Fibroblast of lung (primary cell): ENCODE measurements around the gene SPRR3. TPM values are rescaled to one million over a fixed set of nuclear protein-coding genes. Genes with fewer than 3 reads are reported as not detected.

ENCODE experiments used
- DNase-seq, 2 donors: peaks; one replicate each; pipeline versions ENCODE4 v3.0.0 to v3.0.0-alpha.2; 2010; ENCODE audit warnings: low read depth in 2 of 2
- H2AFZ ChIP-seq: 2 replicates; pipeline ENCODE4 v1.5.1; 2012; ENCODE audit warnings: low read length, control low read depth, inconsistent platforms
- H3K27ac ChIP-seq: 2 replicates; pipeline ENCODE4 v1.5.1; 2011; ENCODE audit warnings: low read length, control low read depth; ENCODE audit not compliant: insufficient read depth
- H3K27me3 ChIP-seq: 2 replicates; pipeline ENCODE4 v1.5.1; 2011; ENCODE audit warnings: mild to moderate bottlenecking, low read length; ENCODE audit not compliant: control insufficient read depth, insufficient read depth
- H3K36me3 ChIP-seq: 2 replicates; pipeline ENCODE4 v1.5.1; 2011; ENCODE audit warnings: low read length; ENCODE audit not compliant: control insufficient read depth, insufficient read depth
- H3K4me1 ChIP-seq: 2 replicates; pipeline ENCODE4 v1.5.1; 2011; ENCODE audit warnings: low read length; ENCODE audit not compliant: control insufficient read depth, insufficient read depth; ENCODE audit errors: extremely low read depth
- H3K4me2 ChIP-seq: 2 replicates; pipeline ENCODE4 v1.5.1; 2011; ENCODE audit warnings: low read length, control low read depth; ENCODE audit not compliant: insufficient read depth; ENCODE audit errors: extremely low read depth
- H3K4me3 ChIP-seq, 4 experiments: fragments of 200-600 bp in 1 of 4; sonication (generic) in 1 of 4; replicated peaks in 1 of 4; 2 replicates each; pipeline ENCODE4 v1.5.1; 2011 to 2016; ENCODE audit warnings: low read length in 4 of 4, low read depth in 3 of 4, mild to moderate bottlenecking in 3 of 4, control low read depth in 2 of 4, inconsistent platforms in 1 of 4, mixed read lengths in 1 of 4; ENCODE audit not compliant: insufficient read depth in 1 of 4; ENCODE audit errors: control extremely low read depth in 1 of 4
- H3K79me2 ChIP-seq: 2 replicates; pipeline ENCODE4 v1.5.1; 2012; ENCODE audit warnings: mild to moderate bottlenecking, low read length, inconsistent platforms; ENCODE audit not compliant: control insufficient read depth, insufficient read depth
- H3K9ac ChIP-seq: 2 replicates; pipeline ENCODE4 v1.5.1; 2011; ENCODE audit warnings: mild to moderate bottlenecking, low read length, control low read depth; ENCODE audit not compliant: insufficient read depth
- H3K9me3 ChIP-seq: 2 replicates; pipeline ENCODE4 v1.5.1; 2012; ENCODE audit warnings: low read depth, low read length; ENCODE audit not compliant: control insufficient read depth, insufficient read depth
- H4K20me1 ChIP-seq: 2 replicates; pipeline ENCODE4 v1.5.1; 2011; ENCODE audit warnings: low read length; ENCODE audit not compliant: control insufficient read depth, insufficient read depth; ENCODE audit errors: extremely low read depth
- CTCF ChIP-seq, 2 donors: IDR thresholded peaks in 1 of 2; conservative IDR thresholded peaks in 1 of 2; 1 replicate in 1 of 2; 2 replicates in 1 of 2; pipeline ENCODE4 v1.5.1; 2011 to 2012; ENCODE audit warnings: low read length in 2 of 2, control low read depth in 1 of 2, inconsistent platforms in 1 of 2, low read depth in 1 of 2, mild to moderate bottlenecking in 1 of 2
- EZH2 ChIP-seq: IDR thresholded peaks from 2 replicates; pipeline ENCODE4 v1.5.1; 2012; ENCODE audit warnings: low read length, control low read depth, mild to moderate bottlenecking; ENCODE audit errors: missing control alignments
- polyA plus RNA-seq, 2 donors: library from polyadenylated mRNA; depleted of rRNA in 1 of 2; stranded (reverse) in 1 of 2; unstranded in 1 of 2; fragments of >200 nt; gene quantifications; 2 replicates each; pipeline ENCODE4 v1.2.1, GENCODE V29; 2011 to 2012; ENCODE audit warnings: missing spikeins in 1 of 2
- total RNA-seq: library from RNA; depleted of rRNA; stranded (reverse); fragments of >200 nt; gene quantifications from 2 replicates; pipeline ENCODE4 v1.2.1, GENCODE V29; 2014

The SPRR3 gene
- total and polyA plus RNA-seq, 2 donors (not counting 1 experiment from before 2014, with no cell fraction given) = not detected

GRCh38 chr1:152972196-152972886 is 29.2 kb upstream of the SPRR3 start:
- Histone ChIP-seq H3K4me3 (no peak overlapping the region), H3K4me1 (no peaks in the 10 kb centered on the region), H2AFZ (no peak overlapping the region), H3K79me2 (no peaks in the 10 kb centered on the region), H3K4me2 (no peak overlapping the region), H3K27me3 (no peaks in the 10 kb centered on the region), H4K20me1 (no peaks in the 10 kb centered on the region), H3K36me3 (no peaks in the 10 kb centered on the region), H3K9ac (no peak overlapping the region), H3K9me3 (no peaks in the 10 kb centered on the region), H3K27ac (no peak overlapping the region)
- DNase-seq = no peak
- TF ChIP-seq CTCF (conservative IDR thresholded peaks at IDR 0.05 in 1 of 2, IDR thresholded peaks at IDR 0.05 in 1 of 2; ENCODE audit: low read depth in 1 of 2, low read length in 2 of 2) (no peak), EZH2 (no peak)

GRCh38 chr1:152976688-152977087 is 24.9 kb upstream of the SPRR3 start:
- Histone ChIP-seq H3K79me2 (no peaks in the 10 kb centered on the region), H3K4me3 (no peak overlapping the region), H3K4me1 (no peaks in the 10 kb centered on the region), H3K27me3 (no peaks in the 10 kb centered on the region), H3K36me3 (no peaks in the 10 kb centered on the region), H3K4me2 (no peak overlapping the region), H3K9ac (no peak overlapping the region), H3K27ac (no peak overlapping the region), H4K20me1 (no peaks in the 10 kb centered on the region), H2AFZ (no peak overlapping the region), H3K9me3 (no peaks in the 10 kb centered on the region)
- no peak for DNase-seq
- TF ChIP-seq CTCF (conservative IDR thresholded peaks at IDR 0.05 in 1 of 2, IDR thresholded peaks at IDR 0.05 in 1 of 2; ENCODE audit: low read depth in 1 of 2, low read length in 2 of 2) (no peak), EZH2 (no peak)

GRCh38 chr1:152977614-152978013 is 23.9 kb upstream of the SPRR3 start:
- no peak overlapping the region for H3K4me3 ChIP-seq
- no peak overlapping the region for H3K9ac ChIP-seq
- DNase-seq = no peak
- H3K36me3 ChIP-seq = no peaks in the 10 kb centered on the region
- H3K79me2 ChIP-seq = no peaks in the 10 kb centered on the region
- no peak overlapping the region for H2AFZ ChIP-seq
- no peaks in the 10 kb centered on the region for H3K4me1 ChIP-seq
- H3K27ac ChIP-seq = no peak overlapping the region
- H3K4me2 ChIP-seq = no peak overlapping the region
- H3K27me3 ChIP-seq = no peaks in the 10 kb centered on the region
- no peaks in the 10 kb centered on the region for H3K9me3 ChIP-seq
- no peak for TF ChIP-seq EZH2
- TF ChIP-seq CTCF (conservative IDR thresholded peaks at IDR 0.05 in 1 of 2, IDR thresholded peaks at IDR 0.05 in 1 of 2; ENCODE audit: low read depth in 1 of 2, low read length in 2 of 2) = no peak
- H4K20me1 ChIP-seq = no peaks in the 10 kb centered on the region
